Stimulated activated CD8-positive, alpha-beta memory T cell treated with anti-CD3 and anti-CD28 coated beads, Interleukin-4, amount 100 ng/mL, for 1 hour (primary cell): ENCODE results near the gene ATP8B1.
"Not testable (repeated sequence)": the region's sequence is repeated elsewhere in the genome, so short reads cannot be mapped to it uniquely, and the experiment has no call there.

Experiments used
- DNase-seq, 2 donors: peaks; one replicate each; pipeline ENCODE4 v3.0.0-alpha.2; 2020; ENCODE audit warnings: low read depth in 2 of 2, low spot score in 1 of 2

The ATP8B1 gene

DNA sequence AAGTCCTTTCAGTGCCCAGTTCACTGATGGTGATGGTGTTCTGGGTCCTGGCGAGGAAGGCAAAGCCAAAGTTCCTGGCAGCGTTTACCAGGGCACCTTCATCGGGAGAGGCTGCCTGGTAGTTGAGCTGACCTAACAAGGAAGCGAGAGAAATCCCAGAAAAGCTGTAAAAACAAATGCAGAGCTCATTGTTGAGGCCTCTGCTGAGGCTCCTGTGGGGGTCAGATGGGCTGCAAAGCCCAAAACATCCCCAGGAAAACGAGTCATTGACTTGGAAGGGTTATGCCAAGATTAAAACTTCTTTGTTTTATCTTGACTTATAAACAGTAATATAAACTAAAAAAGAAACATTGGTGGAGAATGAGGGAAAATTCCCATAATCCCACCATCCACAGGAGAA lies 128.2 kb downstream of the ATP8B1 start:
- DNase-seq, result no peak

GRCh38 chr18:57670046-57670445 lies 133.1 kb downstream of the ATP8B1 start:
- DNase-seq, result no peak

- DNase-seq, result no peak
Measured at GRCh38 chr18:57668021-57668420, 135.1 kb downstream of the ATP8B1 start.

GRCh38 chr18:57666818-57667497 lies 136.2 kb downstream of the ATP8B1 start:
- no peak for DNase-seq

- DNase-seq, result no peak
Measured at GRCh38 chr18:57664568-57665165, 138.4 kb downstream of the ATP8B1 start.

GRCh38 chr18:57660961-57661360 lies 142.2 kb downstream of the ATP8B1 start:
- no peak for DNase-seq

- DNase-seq, result no peak
Measured at GRCh38 chr18:57659460-57660102, 143.5 kb downstream of the ATP8B1 start.

- no peak for DNase-seq
Measured at GRCh38 chr18:57657542-57657941, 145.6 kb downstream of the ATP8B1 start.

GRCh38 chr18:57655740-57656139 lies 147.4 kb downstream of the ATP8B1 start:
- no peak for DNase-seq

GRCh38 chr18:57651914-57652313 lies 151.2 kb downstream of the ATP8B1 start:
- no peak for DNase-seq

DNA sequence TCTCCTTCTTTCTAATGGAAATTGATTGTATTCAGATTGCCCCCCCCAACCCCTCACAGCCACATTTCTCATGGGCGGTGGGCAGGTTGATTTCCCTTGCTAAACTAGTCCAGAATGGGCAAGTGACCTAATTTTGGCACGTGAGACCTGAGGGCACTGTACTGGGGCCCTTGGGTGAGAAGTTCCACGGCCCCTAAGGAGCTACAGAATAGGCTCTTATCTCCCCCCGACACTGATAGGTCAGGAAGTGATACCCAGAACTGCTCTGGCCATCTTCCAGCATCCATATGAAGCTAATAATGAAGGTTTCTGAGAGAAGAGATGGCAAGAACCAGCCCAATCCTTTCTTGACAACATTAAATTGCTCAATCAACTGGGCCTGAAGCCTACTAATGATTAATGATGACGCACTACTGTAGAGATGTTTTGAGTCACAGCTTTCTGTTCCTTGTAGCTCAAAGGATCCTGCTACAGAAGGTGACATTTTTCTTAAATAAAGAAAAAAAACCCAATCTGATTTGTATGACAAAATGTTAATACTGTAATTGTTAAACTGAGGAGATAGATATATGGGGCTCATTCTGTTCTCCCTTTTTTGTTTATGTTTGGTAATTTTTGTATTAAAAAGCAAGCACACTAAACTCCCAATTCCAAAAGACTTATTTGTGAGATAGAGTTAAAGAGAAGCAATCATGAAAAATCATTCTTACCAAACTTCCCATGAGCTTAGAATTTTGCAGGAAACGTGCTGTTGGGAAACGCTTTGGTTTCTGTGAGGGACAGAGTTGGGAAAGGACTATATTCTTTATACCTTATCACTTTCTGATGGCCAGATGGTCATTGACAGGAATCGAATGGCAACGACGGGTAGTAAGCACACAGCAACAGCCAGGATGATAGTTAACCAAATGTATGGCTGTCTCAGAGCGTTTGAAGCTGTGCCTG lies 153.3 kb downstream of the ATP8B1 start:
- no peak for DNase-seq

DNA sequence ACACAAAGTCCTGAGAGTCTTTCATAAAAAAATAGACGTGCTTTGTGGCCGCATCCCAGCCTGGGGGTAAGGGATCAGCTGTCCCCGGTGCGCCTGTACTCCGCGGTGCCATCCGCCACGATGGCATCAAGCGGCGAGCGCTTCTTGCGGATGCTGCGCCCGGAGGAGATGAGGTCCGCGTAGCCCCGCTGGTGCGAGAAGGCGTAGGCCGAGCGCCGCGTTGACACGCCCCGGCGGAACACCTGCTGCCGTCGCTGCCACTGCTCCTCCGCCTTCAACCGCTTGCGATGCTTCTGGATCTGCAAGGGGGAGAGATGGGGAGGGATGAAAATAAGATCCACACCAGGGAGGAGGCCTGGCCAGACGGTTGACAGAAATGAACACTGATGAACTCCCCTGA lies 154.7 kb downstream of the ATP8B1 start:
- no peak for DNase-seq

DNA sequence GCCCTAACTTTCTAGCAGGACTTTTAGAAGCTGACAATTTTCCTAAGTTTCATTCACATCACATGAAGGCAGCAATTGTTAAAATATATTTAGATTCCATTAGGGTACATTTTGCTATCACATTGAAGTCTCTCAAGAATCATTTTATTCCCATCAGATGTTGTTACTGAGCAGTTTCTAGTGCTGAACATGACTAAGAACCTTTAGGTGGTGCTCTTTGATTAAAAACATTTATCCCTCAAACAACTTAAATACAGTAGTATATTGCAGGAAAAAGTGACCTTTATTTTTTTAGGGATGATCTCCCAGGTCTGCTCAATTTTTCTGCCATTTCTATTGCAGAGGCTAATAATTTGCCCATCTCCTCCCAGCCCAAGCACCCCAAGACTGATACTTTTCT lies 158.6 kb downstream of the ATP8B1 start:
- DNase-seq, result no peak

GRCh38 chr18:57643726-57644125 lies 159.4 kb downstream of the ATP8B1 start:
- DNase-seq, result not testable (repeated sequence)

GRCh38 chr18:57642462-57642861 lies 160.7 kb downstream of the ATP8B1 start:
- not testable (repeated sequence) for DNase-seq

- DNase-seq, result no peak
Measured at GRCh38 chr18:57640749-57641148, 162.4 kb downstream of the ATP8B1 start.

DNA sequence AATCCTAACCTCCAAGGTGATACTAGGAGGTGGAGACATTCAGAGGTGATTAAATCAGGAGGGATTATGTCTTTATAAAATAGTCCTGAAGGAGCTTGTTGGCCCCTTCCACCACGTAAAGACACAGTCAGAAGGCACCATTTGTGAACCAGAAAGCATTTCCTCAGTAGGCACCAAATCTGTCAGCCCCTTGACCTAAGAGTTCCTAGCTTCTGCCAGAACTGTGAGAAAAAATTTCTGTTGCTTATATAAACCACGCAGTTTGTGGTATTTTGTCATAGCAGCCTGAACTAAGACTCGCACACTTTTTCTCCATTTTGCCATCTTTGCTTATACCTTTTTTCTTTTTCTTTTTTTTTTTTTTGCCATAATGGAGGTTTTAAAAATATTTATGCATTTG lies 162.9 kb downstream of the ATP8B1 start:
- no peak for DNase-seq

GRCh38 chr18:57635003-57635822 lies 167.9 kb downstream of the ATP8B1 start:
- no peak for DNase-seq

- DNase-seq, result no peak
Measured at GRCh38 chr18:57631697-57632096, 171.4 kb downstream of the ATP8B1 start.

GRCh38 chr18:57630754-57631595 lies 172.1 kb downstream of the ATP8B1 start:
- DNase-seq, result no peak
